PC-9 (cell line): ENCODE measurements around the gene CHD5. TPM values are rescaled to one million over a fixed set of nuclear protein-coding genes. Genes with fewer than 3 reads are reported as not detected.

ENCODE experiments used
- BruUV-seq: library from RNA; stranded (reverse); fragments of 400-500 nt; replicated peaks from 2 replicates; lab custom pipeline; 2021; lab: Mats Ljungman, UMichigan
- CTCF ChIA-PET: fragments of 300-600 bp; sonication (Branson Sonifier 250); formaldehyde crosslinking; loops from one replicate; lab custom pipeline; 2022; ENCODE audit warnings: antibody characterized with exemption; lab: Charles Lee
- POLR2A ChIA-PET: fragments of 300-600 bp; sonication (Branson Sonifier 250); formaldehyde crosslinking; loops from one replicate; lab custom pipeline; 2022; ENCODE audit warnings: antibody characterized with exemption; ENCODE audit not compliant: unreplicated experiment; lab: Charles Lee
- DNase-seq, 2 experiments: peaks; one replicate each; pipeline versions ENCODE4 v3.0.0 to v3.0.0-alpha.2; 2015 to 2022; ENCODE audit warnings: mixed read lengths in 1 of 2
- H2AFZ ChIP-seq: fragments of 200-600 bp; sonication (generic); 2 replicates; pipeline ENCODE4 v1.8.1; 2017; ENCODE audit warnings: antibody characterized with exemption
- H3F3A ChIP-seq: fragments of 200-600 bp; sonication (generic); 2 replicates; pipeline ENCODE4 v1.8.1; 2017; ENCODE audit warnings: antibody characterized with exemption, mild to moderate bottlenecking, low read depth; ENCODE audit not compliant: insufficient read depth
- H3K27ac ChIP-seq: fragments of 200-600 bp; sonication (generic); 2 replicates; pipeline ENCODE4 v1.6.1; 2016; ENCODE audit warnings: mixed run types
- H3K27me3 ChIP-seq: fragments of 200-600 bp; sonication (generic); 2 replicates; pipeline ENCODE4 v1.6.1; 2016; ENCODE audit warnings: low read depth, mixed run types; ENCODE audit not compliant: insufficient read depth
- H3K36me3 ChIP-seq: fragments of 200-600 bp; sonication (generic); 2 replicates; pipeline ENCODE4 v1.6.1; 2016; ENCODE audit warnings: low read depth, mixed run types
- H3K4me1 ChIP-seq: fragments of 200-600 bp; sonication (generic); replicated peaks from 2 replicates; pipeline ENCODE4 v1.6.1; 2016; ENCODE audit warnings: mixed run types; ENCODE audit not compliant: insufficient read depth
- H3K4me2 ChIP-seq: fragments of 200-600 bp; sonication (generic); 2 replicates; pipeline ENCODE4 v1.6.1; 2017; ENCODE audit warnings: mixed run types
- H3K4me3 ChIP-seq: fragments of 200-600 bp; sonication (generic); 2 replicates; pipeline ENCODE4 v1.6.1; 2016; ENCODE audit warnings: mixed run types
- H3K79me2 ChIP-seq: fragments of 200-600 bp; sonication (generic); 2 replicates; pipeline ENCODE4 v1.6.1; 2017; ENCODE audit warnings: low read depth, mixed run types
- H3K9me2 ChIP-seq: fragments of 200-600 bp; sonication (generic); 2 replicates; pipeline ENCODE4 v1.8.1; 2017; ENCODE audit warnings: mild to moderate bottlenecking; ENCODE audit not compliant: insufficient read depth
- H3K9me3 ChIP-seq: fragments of 200-600 bp; sonication (generic); 2 replicates; pipeline ENCODE4 v1.8.1; 2016; ENCODE audit warnings: low read depth; ENCODE audit not compliant: insufficient read depth
- H4K20me1 ChIP-seq: fragments of 200-600 bp; sonication (generic); 2 replicates; pipeline ENCODE4 v1.8.1; 2017; ENCODE audit not compliant: insufficient read depth
- EZH2 ChIP-seq: fragments of 200-600 bp; sonication (generic); IDR thresholded peaks from 2 replicates; pipeline ENCODE4 v1.8.0; 2017; ENCODE audit warnings: antibody characterized with exemption, low read depth
- intact Hi-C: fragments of 100-400 bp; cut with micrococcal nuclease; formaldehyde crosslinking; loops from one replicate; pipeline ENCODE4 v1.10.0; 2022; ENCODE audit not compliant: unreplicated experiment
- total RNA-seq: library from RNA; stranded (reverse); gene quantifications from 2 replicates; pipeline ENCODE4 v1.2.3, GENCODE V29; 2021
- TF ChIP-seq, protein P1 (sequence below): fragments of 200-600 bp; sonication (generic); conservative IDR thresholded peaks from 2 replicates; pipeline ENCODE4 v1.6.1; 2017; ENCODE audit warnings: mixed run types, antibody characterized with exemption, mild to moderate bottlenecking, moderate library complexity

CHD5 gene
- total RNA-seq, 1 experiment from 2014 or later, result 0.50 TPM

DNA sequence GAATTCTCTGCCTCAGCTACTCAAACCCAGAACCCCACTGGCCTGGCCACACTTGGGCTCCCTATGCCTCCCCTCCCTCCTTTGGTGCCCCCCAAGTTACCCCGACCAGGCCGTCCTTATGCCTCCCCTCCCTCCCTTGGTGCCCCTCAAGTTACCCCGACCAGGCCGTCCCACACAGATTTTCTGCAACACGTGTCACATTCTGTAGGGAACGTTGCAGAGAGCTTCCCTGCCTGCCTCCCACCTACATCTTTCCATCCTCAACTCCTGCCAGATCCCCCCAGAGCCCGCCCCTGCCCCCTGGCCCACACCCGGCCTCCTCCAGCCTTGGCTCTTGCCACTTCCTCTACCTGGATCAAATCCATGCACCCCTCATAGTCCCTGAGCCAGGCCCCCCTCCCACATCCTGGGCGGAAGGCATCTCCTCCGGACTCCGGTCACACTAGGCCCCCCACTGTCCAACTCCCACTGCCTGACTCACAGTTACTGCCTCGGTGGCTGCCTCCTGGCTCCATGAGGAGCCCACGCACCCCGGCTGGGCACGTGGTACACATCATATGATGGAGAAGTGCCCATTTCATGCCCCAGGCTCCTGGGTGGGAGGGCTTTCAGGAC lies 93.3 kb downstream of the CHD5 start:
- H3K9me2 ChIP-seq, result no peaks in the 10 kb centered on the region
- intact Hi-C loops, result no loop called here
- no peaks in the 10 kb centered on the region for H3K4me1 ChIP-seq
- H3K79me2 ChIP-seq, result no peaks in the 10 kb centered on the region
- ChIA-PET POLR2A (no interaction called here), CTCF (no interaction called here)
- no peaks in the 10 kb centered on the region for H4K20me1 ChIP-seq
- H3K36me3 ChIP-seq, result no peaks in the 10 kb centered on the region
- no peaks in the 10 kb centered on the region for H3K9me3 ChIP-seq
- DNase-seq, result no peak
- no peak overlapping the region for H2AFZ ChIP-seq
- TF ChIP-seq, protein P1, sequence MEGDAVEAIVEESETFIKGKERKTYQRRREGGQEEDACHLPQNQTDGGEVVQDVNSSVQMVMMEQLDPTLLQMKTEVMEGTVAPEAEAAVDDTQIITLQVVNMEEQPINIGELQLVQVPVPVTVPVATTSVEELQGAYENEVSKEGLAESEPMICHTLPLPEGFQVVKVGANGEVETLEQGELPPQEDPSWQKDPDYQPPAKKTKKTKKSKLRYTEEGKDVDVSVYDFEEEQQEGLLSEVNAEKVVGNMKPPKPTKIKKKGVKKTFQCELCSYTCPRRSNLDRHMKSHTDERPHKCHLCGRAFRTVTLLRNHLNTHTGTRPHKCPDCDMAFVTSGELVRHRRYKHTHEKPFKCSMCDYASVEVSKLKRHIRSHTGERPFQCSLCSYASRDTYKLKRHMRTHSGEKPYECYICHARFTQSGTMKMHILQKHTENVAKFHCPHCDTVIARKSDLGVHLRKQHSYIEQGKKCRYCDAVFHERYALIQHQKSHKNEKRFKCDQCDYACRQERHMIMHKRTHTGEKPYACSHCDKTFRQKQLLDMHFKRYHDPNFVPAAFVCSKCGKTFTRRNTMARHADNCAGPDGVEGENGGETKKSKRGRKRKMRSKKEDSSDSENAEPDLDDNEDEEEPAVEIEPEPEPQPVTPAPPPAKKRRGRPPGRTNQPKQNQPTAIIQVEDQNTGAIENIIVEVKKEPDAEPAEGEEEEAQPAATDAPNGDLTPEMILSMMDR, result no peak
- no peak for TF ChIP-seq EZH2
- peaks cover 6% of the 10 kb centered on the region; the same call in 1 of the 2 replicates for H3K27me3 ChIP-seq
- H3K4me3 ChIP-seq, result no peak overlapping the region
- H3K27ac ChIP-seq, result no peak overlapping the region
- no peaks in the 10 kb centered on the region for H3F3A ChIP-seq
- no peak overlapping the region for H3K4me2 ChIP-seq
- BruUV-seq, result no TSS peak

DNA sequence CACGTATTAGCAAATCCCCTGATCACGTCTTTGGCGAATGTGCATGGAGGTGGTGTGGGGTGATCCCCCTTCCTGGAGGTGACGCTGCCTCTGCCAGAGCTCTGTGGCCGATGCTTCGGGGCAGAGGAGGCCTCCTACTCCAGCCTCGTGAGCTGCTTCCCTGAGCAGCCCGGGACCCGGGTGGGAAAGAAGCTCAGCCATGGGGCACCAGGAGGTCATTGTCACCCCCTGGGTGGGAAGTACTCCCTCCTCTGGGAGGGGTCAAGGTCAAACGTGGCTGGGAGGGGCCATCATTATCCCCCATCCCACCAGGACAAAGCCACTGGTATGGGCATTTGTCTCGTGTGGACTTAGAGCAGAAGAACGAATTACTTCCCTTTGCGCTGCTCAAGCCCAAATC lies 93.8 kb downstream of the CHD5 start:
- Histone ChIP-seq H3K27ac (no peak overlapping the region), H3K4me3 (no peak overlapping the region), H3K4me2 (no peak overlapping the region), H3F3A (no peaks in the 10 kb centered on the region), H3K79me2 (no peaks in the 10 kb centered on the region), H3K4me1 (no peaks in the 10 kb centered on the region), H2AFZ (no peak overlapping the region), H3K9me3 (no peaks in the 10 kb centered on the region), H3K36me3 (no peaks in the 10 kb centered on the region), H3K9me2 (no peaks in the 10 kb centered on the region), H4K20me1 (no peaks in the 10 kb centered on the region), H3K27me3 (peaks cover 6% of the 10 kb centered on the region; the same call in 1 of the 2 replicates)
- no peak for TF ChIP-seq EZH2
- TF ChIP-seq, protein P1, result no peak
- BruUV-seq, result no TSS peak
- CTCF ChIA-PET, result no interaction called here
- intact Hi-C loops, result no loop called here
- no peak for DNase-seq
- POLR2A ChIA-PET, result no interaction called here

DNA sequence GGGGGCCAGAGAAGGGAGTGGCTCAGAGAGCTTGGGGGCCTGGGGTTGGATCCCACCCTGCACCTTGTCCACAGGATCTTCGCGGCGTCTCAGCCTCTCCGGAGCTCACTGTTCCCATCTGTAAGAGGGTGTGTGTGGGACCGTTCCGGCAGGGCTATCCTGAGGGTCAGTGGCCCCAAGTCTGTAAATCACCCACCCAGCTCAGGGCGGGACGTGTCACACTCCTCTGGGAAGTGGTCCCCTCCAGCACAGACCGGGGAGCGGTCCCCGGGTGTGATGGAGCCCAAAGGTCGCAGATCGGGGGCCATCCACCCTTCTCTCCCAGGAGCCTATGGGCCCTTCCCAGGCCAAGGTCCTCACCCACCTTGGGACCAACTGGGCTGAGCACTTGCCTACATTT lies 94.5 kb downstream of the CHD5 start:
- no peak overlapping the region for H3K27ac ChIP-seq
- peaks cover 6% of the 10 kb centered on the region; the same call in 1 of the 2 replicates for H3K27me3 ChIP-seq
- intact Hi-C loops, result no loop called here
- CTCF ChIA-PET, result no interaction called here
- DNase-seq, result no peak
- no peak overlapping the region for H3K4me2 ChIP-seq
- H3K79me2 ChIP-seq, result no peaks in the 10 kb centered on the region
- no peaks in the 10 kb centered on the region for H3K9me3 ChIP-seq
- TF ChIP-seq, protein P1, result no peak
- TF ChIP-seq EZH2, result no peak
- no peaks in the 10 kb centered on the region for H3K4me1 ChIP-seq
- no peaks in the 10 kb centered on the region for H3F3A ChIP-seq
- no peak overlapping the region for H3K4me3 ChIP-seq
- H3K9me2 ChIP-seq, result no peaks in the 10 kb centered on the region
- H3K36me3 ChIP-seq, result no peaks in the 10 kb centered on the region
- no peak overlapping the region for H2AFZ ChIP-seq
- BruUV-seq, result no TSS peak
- no peaks in the 10 kb centered on the region for H4K20me1 ChIP-seq
- POLR2A ChIA-PET, result no interaction called here
